Ascending aorta (tissue), 2 donors: Measurements from ENCODE around the gene SIL1. TPM values are rescaled to one million over a fixed set of nuclear protein-coding genes. Genes with fewer than 3 reads are reported as not detected.
"Not testable (repeated sequence)": the region's sequence is repeated elsewhere in the genome, so short reads cannot be mapped to it uniquely, and the experiment has no call there.

Experiments
- DNase-seq, 2 donors: peaks; one replicate each; pipeline ENCODE4 v3.0.0-alpha.2; 2019; ENCODE audit warnings: low spot score in 2 of 2
- H3K27ac ChIP-seq, 2 donors: fragments of 200-600 bp; sonication (generic); one replicate each; pipeline ENCODE4 v1.5.1; 2016 to 2017; ENCODE audit warnings: mild to moderate bottlenecking in 1 of 2
- H3K27me3 ChIP-seq: fragments of 200-600 bp; sonication (generic); one replicate; pipeline ENCODE4 v1.5.1; 2017
- H3K36me3 ChIP-seq, 2 donors: fragments of 200-600 bp; sonication (generic); one replicate each; pipeline ENCODE4 v1.5.1; 2016
- H3K4me1 ChIP-seq, 2 donors: fragments of 200-600 bp; sonication (generic); one replicate each; pipeline ENCODE4 v1.5.1; 2016 to 2017; ENCODE audit warnings: mild to moderate bottlenecking in 1 of 2
- H3K4me3 ChIP-seq, 2 donors: fragments of 200-600 bp; sonication (generic); one replicate each; pipeline ENCODE4 v1.5.1; 2016 to 2017; ENCODE audit warnings: mild to moderate bottlenecking in 1 of 2
- H3K9me3 ChIP-seq, 2 donors: fragments of 200-600 bp; sonication (generic); one replicate each; pipeline ENCODE4 v1.5.1; 2016
- intact Hi-C: fragments of 100-400 bp; cut with DNase I; formaldehyde crosslinking; loops from one replicate; pipeline ENCODE4 v1.15.1; 2023
- total RNA-seq: library from RNA; depleted of rRNA; stranded (reverse); fragments of >200 nt; gene quantifications from one replicate; pipeline ENCODE4 v1.1.0, GENCODE V29; 2016
- TF ChIP-seq, protein P1 (sequence below), 3 experiments: fragments of 200-600 bp in 2 of 3; fragments of 450-650 bp in 1 of 3; sonication (generic) in 2 of 3; IDR thresholded peaks; one replicate each; pipeline ENCODE4 v1.5.1; 2016 to 2019; ENCODE audit warnings: antibody characterized with exemption in 3 of 3, mild to moderate bottlenecking in 1 of 3, moderate library complexity in 1 of 3

Gene SIL1
- total RNA-seq, 1 donor from 2014 or later = 53.4 TPM

DNA sequence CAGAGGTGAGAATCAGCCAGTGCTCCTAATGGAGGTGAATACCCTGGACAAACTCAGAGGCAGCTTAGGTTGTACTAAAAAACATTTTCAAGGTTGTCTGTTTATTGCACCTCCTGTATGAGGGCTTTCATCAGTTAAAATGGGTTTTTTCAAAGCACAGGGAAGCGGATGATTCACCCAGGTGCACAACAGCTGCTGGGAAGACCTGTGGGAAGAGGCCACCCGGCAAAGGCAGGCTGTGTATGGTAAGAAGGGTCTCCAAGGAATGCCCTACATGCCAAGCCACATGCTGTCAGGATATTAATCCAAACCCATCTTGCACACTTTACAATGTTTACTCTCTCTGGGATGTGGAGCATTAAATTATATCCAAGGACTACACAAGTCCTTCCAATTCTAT lies 14.7 kb downstream of the SIL1 start:
- no peak for DNase-seq
- peaks cover 12 to 41% of the 10 kb centered on the region in 2 donors for H3K4me1 ChIP-seq
- intact Hi-C loops = no loop called here
- TF ChIP-seq, protein P1, sequence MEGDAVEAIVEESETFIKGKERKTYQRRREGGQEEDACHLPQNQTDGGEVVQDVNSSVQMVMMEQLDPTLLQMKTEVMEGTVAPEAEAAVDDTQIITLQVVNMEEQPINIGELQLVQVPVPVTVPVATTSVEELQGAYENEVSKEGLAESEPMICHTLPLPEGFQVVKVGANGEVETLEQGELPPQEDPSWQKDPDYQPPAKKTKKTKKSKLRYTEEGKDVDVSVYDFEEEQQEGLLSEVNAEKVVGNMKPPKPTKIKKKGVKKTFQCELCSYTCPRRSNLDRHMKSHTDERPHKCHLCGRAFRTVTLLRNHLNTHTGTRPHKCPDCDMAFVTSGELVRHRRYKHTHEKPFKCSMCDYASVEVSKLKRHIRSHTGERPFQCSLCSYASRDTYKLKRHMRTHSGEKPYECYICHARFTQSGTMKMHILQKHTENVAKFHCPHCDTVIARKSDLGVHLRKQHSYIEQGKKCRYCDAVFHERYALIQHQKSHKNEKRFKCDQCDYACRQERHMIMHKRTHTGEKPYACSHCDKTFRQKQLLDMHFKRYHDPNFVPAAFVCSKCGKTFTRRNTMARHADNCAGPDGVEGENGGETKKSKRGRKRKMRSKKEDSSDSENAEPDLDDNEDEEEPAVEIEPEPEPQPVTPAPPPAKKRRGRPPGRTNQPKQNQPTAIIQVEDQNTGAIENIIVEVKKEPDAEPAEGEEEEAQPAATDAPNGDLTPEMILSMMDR (IDR thresholded peaks at IDR 0.05) = no peak
- no peaks in the 10 kb centered on the region for H3K27me3 ChIP-seq
- no peaks in the 10 kb centered on the region for H3K9me3 ChIP-seq
- no peak overlapping the region for H3K4me3 ChIP-seq
- H3K36me3 ChIP-seq = no peaks in the 10 kb centered on the region
- no peak overlapping the region for H3K27ac ChIP-seq

DNA sequence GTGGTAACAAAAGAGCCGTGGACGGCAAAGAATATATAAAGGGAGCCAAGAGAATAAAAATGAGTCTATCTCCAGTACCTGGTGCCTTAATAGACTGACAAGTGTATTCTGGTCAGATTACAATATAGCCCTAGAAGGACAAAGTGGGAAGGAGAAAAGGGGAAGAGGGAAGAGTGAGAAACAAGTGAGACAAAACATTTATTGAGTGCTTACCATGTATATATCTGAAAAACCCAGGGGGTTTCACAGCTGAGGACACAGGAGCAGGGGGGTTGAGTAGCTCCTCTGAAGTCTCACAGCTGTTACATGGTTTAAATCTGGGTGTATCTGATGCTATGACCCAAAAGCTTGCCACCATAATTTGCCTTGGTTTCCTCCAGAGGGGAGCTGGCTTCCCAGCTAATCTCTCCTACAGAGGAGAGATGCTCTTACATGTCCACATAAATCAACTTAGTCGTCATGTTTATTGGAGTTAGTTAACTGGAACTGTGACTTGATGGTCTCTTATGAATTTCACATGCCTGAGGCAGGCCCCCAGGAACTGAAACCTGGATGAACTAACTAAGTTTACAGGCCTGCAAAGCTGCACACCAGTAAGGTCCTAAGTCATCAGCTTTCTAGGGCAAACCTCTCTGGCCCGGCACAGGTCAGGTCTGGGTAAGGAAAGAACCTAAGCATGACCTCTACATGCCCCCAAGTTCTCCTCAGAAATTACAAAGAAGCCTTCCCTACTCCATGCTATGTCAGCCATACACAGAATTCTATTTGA lies 15.5 kb downstream of the SIL1 start:
- H3K27me3 ChIP-seq = no peaks in the 10 kb centered on the region
- no peak overlapping the region for H3K27ac ChIP-seq
- H3K4me3 ChIP-seq = no peak overlapping the region
- intact Hi-C loops = no loop called here
- H3K36me3 ChIP-seq = no peaks in the 10 kb centered on the region
- peaks cover 13 to 47% of the 10 kb centered on the region in 2 donors for H3K4me1 ChIP-seq
- H3K9me3 ChIP-seq = no peaks in the 10 kb centered on the region
- DNase-seq = no peak
- TF ChIP-seq, protein P1 (IDR thresholded peaks at IDR 0.05) = no peak

DNA sequence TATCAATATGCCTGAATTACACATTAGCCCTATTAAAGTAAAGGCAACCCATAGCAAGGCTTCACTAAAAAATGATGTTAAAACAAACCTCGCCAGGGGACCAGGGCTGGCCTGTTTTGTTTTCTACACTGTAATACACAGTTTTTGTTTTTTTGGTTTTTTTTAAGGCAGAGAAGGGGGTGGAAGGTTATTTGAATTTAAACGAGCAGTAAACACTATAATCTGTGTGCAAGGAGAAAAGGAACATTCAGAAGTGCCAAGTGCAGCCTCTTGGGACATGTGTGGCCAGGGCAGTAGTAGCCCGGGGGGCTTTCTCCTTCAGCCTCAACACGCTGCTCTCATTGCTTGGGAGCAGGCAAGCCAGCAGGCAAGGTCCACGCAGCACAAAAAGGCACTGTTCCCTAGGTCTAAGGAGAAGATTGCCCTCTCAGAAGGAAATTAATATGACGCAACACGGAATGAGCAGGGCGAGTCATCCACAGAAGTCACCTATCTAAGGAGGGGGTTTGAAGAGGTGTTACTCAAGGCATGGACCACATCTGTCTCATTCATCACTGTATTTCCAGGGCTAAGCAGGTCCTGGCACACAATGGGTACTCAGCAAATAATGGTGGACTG lies 16.2 kb downstream of the SIL1 start:
- Histone ChIP-seq H3K9me3 (no peaks in the 10 kb centered on the region), H3K4me3 (no peak overlapping the region), H3K36me3 (no peaks in the 10 kb centered on the region), H3K27ac (no peak overlapping the region), H3K27me3 (no peaks in the 10 kb centered on the region), H3K4me1 (peaks cover 13 to 50% of the 10 kb centered on the region in 2 donors)
- TF ChIP-seq, protein P1 (IDR thresholded peaks at IDR 0.05) = no peak
- DNase-seq = no peak
- intact Hi-C loops = no loop called here

DNA sequence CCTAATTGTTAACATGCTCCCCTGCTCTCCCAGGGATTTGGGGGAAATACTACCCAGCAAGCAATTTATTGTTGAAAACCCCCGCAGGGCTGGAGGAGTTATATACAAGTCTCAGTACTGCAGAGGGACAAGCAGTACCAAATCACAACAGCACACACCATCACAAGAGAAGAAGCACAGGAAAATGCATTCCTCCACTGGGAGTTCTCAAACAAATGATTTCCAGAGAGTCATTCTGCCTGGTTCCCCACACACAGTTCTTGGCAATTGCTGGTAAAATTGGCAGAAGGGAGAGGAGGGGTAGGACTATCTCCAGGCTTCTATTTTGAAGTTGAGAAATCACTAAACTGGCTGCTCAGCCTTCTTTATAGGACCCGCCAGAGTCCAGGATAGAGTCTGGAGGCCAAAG lies 16.8 kb downstream of the SIL1 start:
- no peak overlapping the region for H3K4me3 ChIP-seq
- intact Hi-C loops = no loop called here
- H3K9me3 ChIP-seq = no peaks in the 10 kb centered on the region
- no peak overlapping the region for H3K27ac ChIP-seq
- TF ChIP-seq, protein P1 (IDR thresholded peaks at IDR 0.05) = no peak
- no peaks in the 10 kb centered on the region for H3K36me3 ChIP-seq
- DNase-seq = no peak
- peaks cover 13 to 47% of the 10 kb centered on the region in 2 donors for H3K4me1 ChIP-seq
- H3K27me3 ChIP-seq = no peaks in the 10 kb centered on the region

DNA sequence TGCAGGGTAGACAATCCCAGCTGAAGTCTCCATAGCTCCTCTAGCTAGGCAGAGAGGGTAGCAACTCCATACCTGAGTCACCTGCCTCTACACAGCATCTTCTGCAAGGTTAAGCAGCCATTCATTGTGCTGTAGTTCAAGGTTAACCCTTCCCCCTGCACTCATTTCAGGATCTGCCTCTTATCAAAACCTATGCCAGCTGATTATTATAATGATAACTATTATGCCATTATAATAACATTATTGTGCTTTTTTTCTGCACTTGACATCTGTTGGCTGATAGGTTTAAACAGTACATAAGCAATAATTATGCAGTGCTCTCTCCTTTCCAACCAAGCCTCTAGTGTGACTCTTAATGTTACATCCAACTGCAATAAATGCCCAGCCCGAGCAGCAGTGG lies 17.3 kb downstream of the SIL1 start:
- DNase-seq = no peak
- no peaks in the 10 kb centered on the region for H3K9me3 ChIP-seq
- intact Hi-C loops = no loop called here
- H3K4me1 ChIP-seq = peaks cover 13 to 44% of the 10 kb centered on the region in 2 donors
- no peak overlapping the region for H3K4me3 ChIP-seq
- TF ChIP-seq, protein P1 (IDR thresholded peaks at IDR 0.05) = no peak
- H3K27ac ChIP-seq = no peak overlapping the region
- H3K27me3 ChIP-seq = no peaks in the 10 kb centered on the region
- no peaks in the 10 kb centered on the region for H3K36me3 ChIP-seq

DNA sequence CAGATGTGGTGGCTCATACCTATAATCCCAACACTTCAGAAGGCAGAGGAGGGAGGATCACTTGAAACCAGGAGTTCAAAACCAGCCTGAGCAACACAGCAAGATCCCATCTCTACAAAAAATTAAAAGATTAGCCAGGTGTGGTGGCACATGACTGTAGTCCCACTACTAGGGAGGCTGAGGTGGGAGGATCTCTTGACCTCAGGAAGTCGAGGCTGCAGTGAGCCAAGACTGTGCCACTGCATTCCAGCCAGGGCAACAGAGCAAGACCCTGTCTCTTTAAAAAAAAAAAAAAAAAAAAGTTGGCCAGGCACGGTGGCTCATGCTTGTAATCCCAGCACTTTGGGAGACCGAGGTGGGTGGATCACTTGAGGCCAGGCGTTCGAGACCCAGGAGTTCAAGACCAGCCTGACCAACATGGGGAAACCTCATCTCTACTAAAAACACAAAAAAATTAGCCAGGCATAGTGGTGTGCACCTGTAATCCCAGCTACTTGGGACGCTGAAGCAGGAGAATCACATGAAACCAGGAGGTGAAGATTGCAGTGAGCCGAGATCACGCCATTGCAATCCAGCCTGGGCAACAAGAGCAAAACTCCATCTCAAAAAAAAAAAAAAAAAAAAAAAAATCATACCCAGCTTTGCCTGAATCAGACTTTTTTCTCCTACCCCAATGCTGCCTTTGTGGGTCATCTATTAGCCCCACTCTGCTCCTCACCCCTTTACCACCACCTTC lies 18.2 kb downstream of the SIL1 start:
- H3K4me3 ChIP-seq, H3K9me3 ChIP-seq, H3K36me3 ChIP-seq, H3K27me3 ChIP-seq, intact Hi-C loops, DNase-seq: not testable (repeated sequence)
- Histone ChIP-seq H3K4me1 (peaks cover 13 to 43% of the 10 kb centered on the region in 2 donors), H3K27ac (peak overlapping the region; percentile 72)
